ENCODE results near the gene PPIAL4G.
"Not testable (repeated sequence)": the region's sequence is repeated elsewhere in the genome, so short reads cannot be mapped to it uniquely, and the experiment has no call there.

DNA sequence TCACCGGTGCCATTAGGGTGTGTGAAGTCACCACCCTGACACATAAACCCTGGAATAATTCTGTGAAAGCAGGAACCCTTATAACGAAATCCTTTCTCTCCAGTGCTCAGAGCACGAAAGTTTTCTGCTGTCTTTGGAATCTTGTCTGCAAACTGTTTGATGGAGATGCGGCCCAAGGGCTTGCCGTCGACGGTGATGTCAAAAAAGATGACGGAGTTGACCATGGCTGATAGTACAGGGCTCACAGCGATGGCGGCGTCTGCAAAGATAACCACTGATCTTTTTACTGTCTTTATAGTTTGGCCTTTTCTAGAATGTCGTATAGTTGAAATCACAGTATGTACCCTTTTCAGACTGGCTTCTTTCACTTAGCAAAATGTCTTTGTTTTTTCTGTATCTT, at the start of gene PPIAL4G:
- TF ChIP-seq, protein P1, sequence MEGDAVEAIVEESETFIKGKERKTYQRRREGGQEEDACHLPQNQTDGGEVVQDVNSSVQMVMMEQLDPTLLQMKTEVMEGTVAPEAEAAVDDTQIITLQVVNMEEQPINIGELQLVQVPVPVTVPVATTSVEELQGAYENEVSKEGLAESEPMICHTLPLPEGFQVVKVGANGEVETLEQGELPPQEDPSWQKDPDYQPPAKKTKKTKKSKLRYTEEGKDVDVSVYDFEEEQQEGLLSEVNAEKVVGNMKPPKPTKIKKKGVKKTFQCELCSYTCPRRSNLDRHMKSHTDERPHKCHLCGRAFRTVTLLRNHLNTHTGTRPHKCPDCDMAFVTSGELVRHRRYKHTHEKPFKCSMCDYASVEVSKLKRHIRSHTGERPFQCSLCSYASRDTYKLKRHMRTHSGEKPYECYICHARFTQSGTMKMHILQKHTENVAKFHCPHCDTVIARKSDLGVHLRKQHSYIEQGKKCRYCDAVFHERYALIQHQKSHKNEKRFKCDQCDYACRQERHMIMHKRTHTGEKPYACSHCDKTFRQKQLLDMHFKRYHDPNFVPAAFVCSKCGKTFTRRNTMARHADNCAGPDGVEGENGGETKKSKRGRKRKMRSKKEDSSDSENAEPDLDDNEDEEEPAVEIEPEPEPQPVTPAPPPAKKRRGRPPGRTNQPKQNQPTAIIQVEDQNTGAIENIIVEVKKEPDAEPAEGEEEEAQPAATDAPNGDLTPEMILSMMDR (IDR thresholded peaks at IDR 0.05; ENCODE audit: low read depth, low read length, missing input control), result not testable (repeated sequence)
- not testable (repeated sequence) for TF ChIP-seq GABPA (IDR thresholded peaks at IDR 0.05 in 1 of 2, conservative IDR thresholded peaks at IDR 0.05 in 1 of 2); YY1 (IDR thresholded peaks at IDR 0.05); RAD21 (IDR thresholded peaks at IDR 0.05); MAX (IDR thresholded peaks at IDR 0.05)
